A673 (cell line): ENCODE results near the gene B4GALT4.

ENCODE experiments used
- CTCF ChIP-seq: fragments of 300-800, 200-600 bp; sonication (generic); conservative IDR thresholded peaks from 2 replicates; pipeline ENCODE4 v1.5.1; 2017; ENCODE audit warnings: low read depth, mild to moderate bottlenecking, antibody characterized with exemption, low read length, moderate library complexity, mixed read lengths
- EZH2 ChIP-seq: fragments of 200-600 bp; sonication (generic); IDR thresholded peaks from 2 replicates; pipeline ENCODE4 v1.6.1; 2017; ENCODE audit warnings: borderline replicate concordance, low read depth, mild to moderate bottlenecking, mixed read lengths, antibody characterized with exemption, low read length; ENCODE audit not compliant: poor library complexity, severe bottlenecking

- TF ChIP-seq CTCF (no peak), EZH2 (no peak)
Observed at GRCh38 chr3:119227070-119227850, 13.4 kb downstream of the B4GALT4 start.
